Fibroblast of gingiva (primary cell): ENCODE measurements around the gene BRD4.
"Not testable (repeated sequence)": the region's sequence is repeated elsewhere in the genome, so short reads cannot be mapped to it uniquely, and the experiment has no call there.

ENCODE experiments used
- DNase-seq: peaks from one replicate; pipeline ENCODE4 v3.0.0-alpha.2; 2011; ENCODE audit warnings: low read depth

BRD4 gene

GRCh38 chr19:15332311-15332996 is at the start of gene BRD4:
Gene BRD4 (minus strand): TSS chr19:15332539. CDS start chr19:15273099, 59,440 bp downstream.
- DNase-seq: peak; percentile 44

- DNase-seq: no peak
Observed at GRCh38 chr19:15381864-15382263, 49.5 kb upstream of the BRD4 start.

DNA sequence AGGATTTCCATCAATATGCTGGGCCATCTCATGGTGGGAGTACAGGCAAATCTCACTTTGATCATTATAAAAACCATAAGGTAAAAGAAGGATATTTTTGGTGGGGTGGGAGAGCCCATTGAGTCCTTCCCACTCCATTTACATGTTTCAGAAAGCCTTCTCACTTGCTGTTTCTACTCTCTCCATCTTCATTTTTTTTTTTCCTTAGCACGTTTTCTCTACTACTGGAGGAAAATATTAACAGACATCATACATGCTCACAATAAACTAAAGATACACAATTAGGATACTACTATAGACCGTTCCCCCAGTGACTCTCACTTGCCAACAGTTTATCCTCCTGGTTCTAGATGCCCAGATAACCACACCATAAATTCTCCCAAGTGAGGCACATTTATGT is 49.1 kb upstream of the BRD4 start:
- DNase-seq: no peak

GRCh38 chr19:15379999-15380647 is 47.8 kb upstream of the BRD4 start:
- peak; percentile 57 for DNase-seq

DNA sequence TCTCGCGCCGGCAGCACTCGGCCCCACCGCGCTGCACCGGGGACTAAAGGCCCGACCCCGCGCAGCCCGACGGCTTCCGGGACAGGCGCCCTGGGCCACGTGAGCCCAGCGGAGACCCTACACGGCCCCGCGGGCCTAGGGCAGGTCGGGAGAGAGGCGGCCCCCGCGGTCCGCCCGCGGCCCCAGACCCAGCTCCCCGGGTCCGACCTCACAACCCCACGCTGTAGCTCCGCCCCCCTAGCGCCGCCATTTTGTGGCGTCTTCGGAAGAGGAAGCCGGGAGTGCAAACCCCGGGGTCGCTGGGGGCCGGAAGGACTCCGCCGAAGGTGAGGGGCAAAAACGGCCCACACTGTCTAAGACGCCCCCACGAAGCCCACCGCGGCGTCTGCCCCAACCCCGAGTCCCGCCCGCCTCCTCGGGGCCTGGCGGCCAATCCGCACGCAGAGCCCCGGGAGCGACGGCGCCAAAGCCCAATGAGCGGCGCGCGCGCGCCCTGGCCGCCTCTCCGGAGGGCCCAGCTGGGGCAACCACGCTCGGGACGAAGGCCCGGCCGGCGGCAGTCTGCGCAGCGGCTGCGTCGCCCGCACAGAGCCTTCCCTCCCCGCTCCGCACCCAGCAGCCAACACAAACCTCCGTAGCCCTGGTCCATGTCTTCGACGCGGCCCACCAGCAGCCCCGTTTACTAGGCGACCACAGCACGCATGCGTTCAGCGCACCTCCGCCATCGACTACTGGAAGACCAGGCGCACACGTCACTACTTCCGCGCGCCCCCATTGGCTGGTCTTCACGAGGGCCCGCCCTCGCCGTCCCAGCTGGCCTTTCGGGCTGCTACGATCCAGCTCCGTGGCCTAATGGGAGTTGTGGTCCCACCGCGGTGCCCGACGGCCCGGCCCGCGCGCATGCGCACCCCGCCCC is 47.0 kb upstream of the BRD4 start, which contains the start of gene AKAP8:
TSS of gene AKAP8 (minus strand) at position 705 of the 916 bp plus-strand sequence. CDS start at position 649, 56 bp downstream.
- peak; percentile 99 for DNase-seq

- peak; percentile 56 for DNase-seq
Observed at GRCh38 chr19:15378534-15379082, 46.3 kb upstream of the BRD4 start.

DNA sequence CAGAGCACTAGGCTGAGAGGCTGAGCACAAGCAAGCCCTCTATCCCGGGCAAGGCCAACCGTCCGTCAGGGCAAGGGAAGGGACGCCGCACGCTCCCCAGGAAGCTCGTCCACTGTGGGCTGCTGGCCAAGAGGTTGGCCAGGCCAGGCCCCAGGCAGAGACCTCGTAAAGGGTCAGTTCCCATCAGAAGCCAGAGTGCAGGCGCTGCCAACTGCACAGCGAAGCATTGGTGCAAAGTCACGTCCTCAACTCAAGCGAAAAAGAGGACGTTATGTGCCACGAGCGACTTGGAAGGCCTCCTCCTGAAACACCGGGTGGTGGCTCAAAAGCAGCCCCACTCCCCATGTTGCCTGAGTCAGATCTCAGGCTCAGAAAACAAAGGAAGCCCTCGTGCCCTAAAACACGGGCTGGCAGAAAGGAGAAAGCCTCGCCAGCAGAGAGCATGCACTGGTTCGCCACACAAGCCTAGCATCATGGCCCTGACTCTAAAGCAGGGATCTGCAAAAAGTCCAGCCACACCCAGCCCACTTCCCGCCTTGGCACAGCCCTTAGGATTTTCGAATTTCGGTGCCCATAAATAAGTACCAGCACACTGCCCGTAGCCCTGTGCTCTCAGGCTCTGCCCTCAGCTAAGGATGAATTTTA is 42.6 kb upstream of the BRD4 start:
- no peak for DNase-seq

DNA sequence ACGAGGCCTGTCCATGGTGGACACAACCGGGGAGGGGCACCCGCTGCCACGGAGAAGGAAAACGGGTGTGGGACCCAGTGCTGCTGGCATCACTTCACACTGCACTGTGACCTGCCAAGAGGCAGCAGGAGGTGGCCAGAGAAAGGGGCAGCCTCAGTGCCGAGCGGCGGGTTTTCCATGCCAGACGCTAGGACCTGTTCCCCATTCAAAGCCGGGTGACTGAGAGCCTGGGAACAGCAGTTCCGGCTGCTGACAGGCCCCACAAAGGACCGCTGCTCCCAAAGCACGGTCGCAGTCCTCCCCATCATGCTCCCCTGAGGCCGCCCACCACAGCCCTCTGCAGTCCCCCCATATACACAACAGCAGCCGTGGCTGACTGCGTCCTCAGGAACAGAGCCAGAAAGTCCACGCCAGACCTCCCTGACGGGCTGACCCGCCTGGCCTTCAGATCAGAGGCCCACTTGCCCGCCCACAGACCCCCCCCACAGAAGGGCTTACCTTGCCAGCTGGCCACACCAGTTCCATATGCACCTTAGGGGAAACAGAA is 41.8 kb upstream of the BRD4 start:
- no peak for DNase-seq

DNA sequence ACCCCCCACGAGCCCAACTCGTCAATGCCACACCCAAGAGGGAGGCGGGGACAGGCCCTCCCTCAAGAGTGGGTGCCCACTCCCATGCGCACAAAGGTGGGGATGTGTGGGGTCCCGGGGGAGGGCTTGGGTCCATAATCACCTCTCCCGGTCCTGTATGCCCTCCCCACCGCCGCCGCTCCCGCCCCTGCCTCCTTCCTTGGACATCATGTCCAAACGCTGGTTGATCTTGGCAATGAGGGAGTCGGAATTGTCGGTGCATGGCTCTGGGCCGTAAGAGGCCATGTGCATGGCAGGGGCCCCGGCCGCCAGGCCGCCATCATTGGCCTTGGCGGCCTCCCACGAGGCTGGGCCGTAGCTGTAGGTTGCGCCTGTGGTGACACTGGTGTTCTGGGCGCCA is 41.3 kb upstream of the BRD4 start:
- no peak for DNase-seq

DNA sequence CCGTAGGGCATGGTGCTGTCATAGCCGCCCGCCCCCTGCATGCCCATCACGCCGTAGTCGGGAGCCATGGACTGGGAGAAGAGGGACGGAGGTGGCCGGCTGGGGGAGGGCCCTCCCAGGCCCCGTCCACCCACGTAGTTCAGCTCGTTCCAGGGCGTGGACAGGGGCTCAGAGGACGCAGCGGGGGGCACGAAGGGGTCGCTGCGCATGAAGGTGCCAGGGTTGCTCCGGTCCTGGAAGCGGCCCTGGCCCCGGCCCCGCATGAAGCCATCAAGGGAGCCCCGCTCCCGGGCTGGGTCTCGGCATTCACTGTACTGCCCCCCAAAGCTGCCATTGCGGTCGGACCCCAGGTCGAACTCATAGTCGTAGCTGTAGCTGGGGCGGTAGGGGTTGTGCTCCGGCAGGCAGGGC is 40.6 kb upstream of the BRD4 start:
- DNase-seq: no peak

GRCh38 chr19:15372470-15372869 is 40.1 kb upstream of the BRD4 start:
- no peak for DNase-seq

DNA sequence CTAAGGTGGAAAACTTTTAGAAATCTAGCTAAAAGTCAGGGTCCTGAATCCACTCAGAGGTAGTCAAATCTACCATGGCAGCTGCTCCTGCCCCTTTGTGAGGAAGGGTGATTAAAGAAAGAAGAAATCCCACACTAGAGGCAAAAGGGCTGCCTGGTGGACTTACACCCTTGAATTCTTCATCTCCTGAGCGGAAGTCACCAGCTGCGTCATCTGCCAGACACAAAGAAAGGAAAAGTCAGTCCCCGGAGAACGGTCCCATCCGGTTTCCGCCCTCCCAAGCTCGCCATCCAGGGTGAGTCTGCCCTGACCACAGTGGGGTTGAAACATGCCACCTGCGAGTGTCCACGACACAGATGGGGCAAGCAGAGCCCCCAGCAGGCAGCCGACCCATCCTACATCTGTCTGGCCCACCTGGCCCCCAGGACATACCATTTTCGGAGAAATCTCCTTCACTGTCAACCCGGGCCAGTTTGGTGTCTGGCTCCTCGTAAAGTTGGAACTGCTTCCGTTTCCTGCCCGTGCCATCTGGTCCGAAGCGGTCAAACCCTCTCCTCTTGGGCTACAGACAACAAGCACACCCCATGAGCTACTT is 39.5 kb upstream of the BRD4 start:
- DNase-seq: no peak

DNA sequence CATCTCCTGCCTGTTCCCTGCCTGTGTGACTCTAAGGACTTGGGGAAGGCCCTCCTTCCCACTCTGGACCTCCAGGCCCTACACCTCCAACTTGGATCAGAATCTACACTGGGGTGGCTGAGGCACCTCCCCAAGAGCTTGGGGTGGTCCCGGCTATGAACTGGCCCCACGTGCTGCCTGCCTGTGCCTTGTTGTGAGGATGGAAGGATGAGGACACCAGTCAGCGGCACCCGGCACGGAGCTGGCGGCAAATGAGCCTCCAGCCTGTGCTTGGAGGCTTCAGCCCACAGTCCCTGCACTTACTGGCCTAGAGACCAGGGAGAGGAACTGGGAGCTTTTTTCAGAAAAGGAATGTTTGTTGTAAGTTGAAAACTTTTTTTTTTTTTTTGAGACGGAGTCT is 38.8 kb upstream of the BRD4 start:
- DNase-seq: no peak

GRCh38 chr19:15369594-15369891 is 37.2 kb upstream of the BRD4 start:
- DNase-seq: no peak

DNA sequence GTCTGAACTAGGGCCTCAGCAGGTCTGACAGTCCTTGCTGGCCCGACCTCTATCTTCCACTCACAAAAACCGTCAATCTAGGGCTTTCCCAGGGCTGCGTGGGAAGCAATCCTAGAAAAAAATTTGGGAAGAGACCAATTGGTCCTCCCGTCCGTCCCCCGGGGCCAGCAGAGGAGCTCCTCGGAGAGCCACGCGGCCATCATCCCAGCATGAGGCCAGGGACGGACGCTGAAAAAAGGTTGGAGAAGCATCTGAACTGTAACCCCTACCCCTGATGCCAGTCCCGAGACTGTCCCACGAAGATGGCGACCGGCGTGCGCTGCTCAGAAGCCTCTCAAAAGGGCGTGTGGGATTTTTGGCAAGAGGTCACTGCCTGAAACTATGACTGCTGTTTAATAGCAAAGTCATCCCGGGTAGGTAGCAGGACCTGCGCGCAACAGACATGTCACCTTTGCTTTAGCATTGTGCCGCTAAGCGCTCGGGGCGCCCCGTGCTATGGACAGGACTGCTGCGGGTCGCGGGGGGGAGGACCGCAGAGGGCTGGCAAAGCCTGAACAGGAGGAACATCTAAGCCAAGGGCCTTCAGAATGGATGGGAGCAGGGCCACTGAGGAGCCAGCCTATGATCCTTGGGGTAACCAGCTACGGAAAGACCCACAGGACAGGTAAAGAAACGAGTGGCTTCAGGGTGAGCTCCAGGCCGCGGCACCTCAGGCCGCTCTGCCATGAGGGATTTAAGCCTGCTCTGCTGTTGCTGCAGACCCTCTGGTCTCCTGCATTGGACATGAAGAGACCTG is 36.7 kb upstream of the BRD4 start:
- no peak for DNase-seq

GRCh38 chr19:15368051-15368632 is 35.8 kb upstream of the BRD4 start:
- no peak for DNase-seq

DNA sequence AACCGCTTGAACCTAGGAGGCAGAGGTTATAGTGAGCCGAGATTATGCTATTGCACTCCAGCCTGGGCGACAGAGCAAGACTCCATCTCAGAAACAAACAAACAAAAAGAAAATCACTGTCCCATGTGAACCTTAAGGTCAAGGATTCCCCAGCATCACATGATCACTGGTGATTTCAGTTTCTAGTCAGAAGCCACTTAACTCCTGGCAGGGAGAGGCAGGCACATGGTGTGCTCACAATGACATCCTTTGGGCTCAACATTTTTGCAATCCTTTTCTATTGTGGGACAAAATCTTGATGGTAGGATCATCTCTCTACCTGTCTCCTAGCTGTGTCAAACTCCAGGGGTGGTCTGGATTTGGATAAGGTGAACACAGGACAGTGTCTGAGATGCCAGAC is 35.1 kb upstream of the BRD4 start:
- no peak for DNase-seq

GRCh38 chr19:15365264-15365663 is 32.9 kb upstream of the BRD4 start:
- DNase-seq: no peak

GRCh38 chr19:15363791-15364190 is 31.5 kb upstream of the BRD4 start:
- DNase-seq: peak; percentile 18

DNA sequence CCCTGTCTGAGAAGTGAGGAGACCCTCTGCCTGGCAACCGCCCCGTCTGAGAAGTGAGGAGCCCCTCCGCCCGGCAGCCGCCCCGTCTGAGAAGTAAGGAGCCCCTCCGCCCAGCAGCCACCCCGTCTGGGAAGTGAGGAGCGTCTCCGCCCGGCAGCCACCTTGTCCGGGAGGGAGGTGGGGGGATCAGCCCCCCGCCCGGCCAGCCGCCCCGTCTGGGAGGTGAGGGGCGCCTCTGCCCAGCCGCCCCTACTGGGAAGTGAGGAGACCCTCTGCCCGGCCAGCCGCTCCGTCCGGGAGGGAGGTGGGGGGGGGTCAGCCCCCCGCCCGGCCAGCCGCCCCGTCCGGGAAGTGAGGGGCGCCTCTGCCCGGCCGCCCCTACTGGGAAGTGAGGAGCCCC is 30.7 kb upstream of the BRD4 start:
- not testable (repeated sequence) for DNase-seq
